ENCODE data around the gene EPOP. TPM values are rescaled to one million over a fixed set of nuclear protein-coding genes. Genes with fewer than 3 reads are reported as not detected.
"Not testable (repeated sequence)": the region's sequence is repeated elsewhere in the genome, so short reads cannot be mapped to it uniquely, and the experiment has no call there.

EPOP gene
- total RNA-seq, 1 donor from 2014 or later, result 1.0 TPM

- no peak for DNase-seq
- no peaks in the 10 kb centered on the region for H3K9me3 ChIP-seq
- H3K27ac ChIP-seq, result no peak overlapping the region
- H3K4me3 ChIP-seq, result no peak overlapping the region
- no peak for ATAC-seq
- intact Hi-C loops (cut with DNase I), result no loop called here
- H3K4me1 ChIP-seq, result peaks cover 16% of the 10 kb centered on the region
- H3K27me3 ChIP-seq (ENCODE audit: low read depth), result peaks cover 36% of the 10 kb centered on the region
- TF ChIP-seq CTCF (IDR thresholded peaks at IDR 0.05), result no peak
- H3K36me3 ChIP-seq, result no peaks in the 10 kb centered on the region
Measured at GRCh38 chr17:38656959-38657823, 17.6 kb downstream of the EPOP start.

GRCh38 chr17:38654411-38655398 lies 20.1 kb downstream of the EPOP start:
- Histone ChIP-seq H3K27me3 (ENCODE audit: low read depth) (peaks cover 36% of the 10 kb centered on the region), H3K36me3 (no peaks in the 10 kb centered on the region), H3K4me3 (no peak overlapping the region), H3K4me1 (peaks cover 7% of the 10 kb centered on the region), H3K27ac (no peak overlapping the region), H3K9me3 (no peaks in the 10 kb centered on the region)
- ATAC-seq (no peak), DNase-seq (no peak)
- TF ChIP-seq CTCF (IDR thresholded peaks at IDR 0.05), result no peak
- intact Hi-C loops (cut with DNase I), result no loop called here

GRCh38 chr17:38653679-38654078 lies 21.1 kb downstream of the EPOP start:
- H3K27ac ChIP-seq, result no peak overlapping the region
- no peak overlapping the region for H3K4me3 ChIP-seq
- intact Hi-C loops (cut with DNase I), result no loop called here
- H3K36me3 ChIP-seq, result no peaks in the 10 kb centered on the region
- no peaks in the 10 kb centered on the region for H3K9me3 ChIP-seq
- H3K4me1 ChIP-seq, result peaks cover 2% of the 10 kb centered on the region
- peaks cover 36% of the 10 kb centered on the region for H3K27me3 ChIP-seq (ENCODE audit: low read depth)
- no peak for TF ChIP-seq CTCF (IDR thresholded peaks at IDR 0.05)
- DNase-seq, result no peak
- ATAC-seq, result no peak

GRCh38 chr17:38653230-38653629 lies 21.5 kb downstream of the EPOP start:
- ATAC-seq, result no peak
- Histone ChIP-seq H3K9me3 (no peaks in the 10 kb centered on the region), H3K4me3 (no peak overlapping the region), H3K36me3 (no peaks in the 10 kb centered on the region), H3K27ac (no peak overlapping the region), H3K27me3 (ENCODE audit: low read depth) (peaks cover 36% of the 10 kb centered on the region), H3K4me1 (no peaks in the 10 kb centered on the region)
- intact Hi-C loops (cut with DNase I), result no loop called here
- no peak for TF ChIP-seq CTCF (IDR thresholded peaks at IDR 0.05)
- DNase-seq, result no peak

GRCh38 chr17:38650653-38651173 lies 24.0 kb downstream of the EPOP start:
- DNase-seq; ATAC-seq; intact Hi-C loops (cut with DNase I): not testable (repeated sequence)

More at GRCh38 chr17:38650653-38651173, 24.0 kb downstream of the EPOP start:
- H3K9me3 ChIP-seq, H3K4me1 ChIP-seq, H3K4me3 ChIP-seq, H3K36me3 ChIP-seq, H3K27ac ChIP-seq: not testable (repeated sequence)
- H3K27me3 ChIP-seq (ENCODE audit: low read depth), result peaks cover 24% of the 10 kb centered on the region
